ENCODE results near the gene RNF222. TPM values are rescaled to one million over a fixed set of nuclear protein-coding genes. Genes with fewer than 3 reads are reported as not detected.

RNF222 gene
- total RNA-seq, 1 donor from 2014 or later: not detected

GRCh38 chr17:8405499-8406016, 7.9 kb upstream of the RNF222 start:
- H3K36me3 ChIP-seq (ENCODE audit: insufficient read depth, low read length): no peaks in the 10 kb centered on the region
- H3K9me3 ChIP-seq (ENCODE audit: insufficient read depth, low read depth, low read length): no peaks in the 10 kb centered on the region
- TF ChIP-seq EZH2 (IDR thresholded peaks at IDR 0.05; ENCODE audit: insufficient read depth, low read length) (no peak), CTCF (IDR thresholded peaks at IDR 0.05; ENCODE audit: insufficient read depth, low read depth, low read length) (no peak)
- DNase-seq (ENCODE audit: low read depth): no peak
- Mint-ChIP-seq H3K27me3 (ENCODE audit: low read depth, unreplicated experiment) (peaks cover 9% of the 10 kb centered on the region), H3K36me3 (ENCODE audit: low read depth, unreplicated experiment) (no peaks in the 10 kb centered on the region), H3K4me1 (ENCODE audit: low read depth, unreplicated experiment) (no peaks in the 10 kb centered on the region), H3K27ac (ENCODE audit: unreplicated experiment) (no peak overlapping the region), H3K9me3 (ENCODE audit: unreplicated experiment) (peaks cover 2% of the 10 kb centered on the region), H3K4me3 (ENCODE audit: unreplicated experiment) (no peak overlapping the region)
- no peak overlapping the region for H3K4me3 ChIP-seq (ENCODE audit: insufficient read depth, low read depth, low read length)
- H3K27ac ChIP-seq (ENCODE audit: low read depth, low read length): no peak overlapping the region
- no peak overlapping the region for H3K9ac ChIP-seq (ENCODE audit: low read length)
- no peak overlapping the region for H3K4me2 ChIP-seq (ENCODE audit: low read length)
- FAIRE-seq: no peak
- H3K27me3 ChIP-seq (ENCODE audit: insufficient read depth, low read length): peaks cover 9% of the 10 kb centered on the region
- peaks cover 3% of the 10 kb centered on the region for H3K4me1 ChIP-seq (ENCODE audit: insufficient read depth, low read length)
- H4K20me1 ChIP-seq (ENCODE audit: insufficient read depth, low read length): no peaks in the 10 kb centered on the region
- no peak overlapping the region for H2AFZ ChIP-seq (ENCODE audit: low read depth, low read length)
- H3K79me2 ChIP-seq (ENCODE audit: insufficient read depth, low read length): no peaks in the 10 kb centered on the region

- Histone ChIP-seq H3K4me3 (ENCODE audit: insufficient read depth, low read depth, low read length) (no peak overlapping the region), H3K36me3 (ENCODE audit: insufficient read depth, low read length) (no peaks in the 10 kb centered on the region), H3K4me2 (ENCODE audit: low read length) (no peak overlapping the region), H3K9ac (ENCODE audit: low read length) (no peak overlapping the region), H3K4me1 (ENCODE audit: insufficient read depth, low read length) (no peaks in the 10 kb centered on the region), H4K20me1 (ENCODE audit: insufficient read depth, low read length) (no peaks in the 10 kb centered on the region), H3K27ac (ENCODE audit: low read depth, low read length) (no peak overlapping the region), H3K9me3 (ENCODE audit: insufficient read depth, low read depth, low read length) (no peaks in the 10 kb centered on the region), H3K27me3 (ENCODE audit: insufficient read depth, low read length) (peaks cover 8% of the 10 kb centered on the region), H3K79me2 (ENCODE audit: insufficient read depth, low read length) (no peaks in the 10 kb centered on the region), H2AFZ (ENCODE audit: low read depth, low read length) (no peak overlapping the region)
- Mint-ChIP-seq H3K4me1 (ENCODE audit: low read depth, unreplicated experiment) (no peaks in the 10 kb centered on the region), H3K9me3 (ENCODE audit: unreplicated experiment) (peaks cover 2% of the 10 kb centered on the region), H3K27ac (ENCODE audit: unreplicated experiment) (no peak overlapping the region), H3K36me3 (ENCODE audit: low read depth, unreplicated experiment) (no peaks in the 10 kb centered on the region), H3K4me3 (ENCODE audit: unreplicated experiment) (no peak overlapping the region), H3K27me3 (ENCODE audit: low read depth, unreplicated experiment) (peaks cover 18% of the 10 kb centered on the region)
- TF ChIP-seq EZH2 (IDR thresholded peaks at IDR 0.05; ENCODE audit: insufficient read depth, low read length) (no peak), CTCF (IDR thresholded peaks at IDR 0.05; ENCODE audit: insufficient read depth, low read depth, low read length) (no peak)
- FAIRE-seq: no peak
- no peak for DNase-seq (ENCODE audit: low read depth)
These were observed 5.4 kb upstream of the RNF222 start for GRCh38 chr17:8402921-8403536.

GRCh38 chr17:8401107-8401506, 3.5 kb upstream of the RNF222 start:
- no peak overlapping the region for H3K4me2 ChIP-seq (ENCODE audit: low read length)
- H2AFZ ChIP-seq (ENCODE audit: low read depth, low read length): no peak overlapping the region
- no peaks in the 10 kb centered on the region for H3K9me3 ChIP-seq (ENCODE audit: insufficient read depth, low read depth, low read length)
- TF ChIP-seq CTCF (IDR thresholded peaks at IDR 0.05; ENCODE audit: insufficient read depth, low read depth, low read length): no peak
- TF ChIP-seq EZH2 (IDR thresholded peaks at IDR 0.05; ENCODE audit: insufficient read depth, low read length): no peak
- Mint-ChIP-seq H3K4me1 (ENCODE audit: low read depth, unreplicated experiment) (no peaks in the 10 kb centered on the region), H3K9me3 (ENCODE audit: unreplicated experiment) (peaks cover 2% of the 10 kb centered on the region), H3K36me3 (ENCODE audit: low read depth, unreplicated experiment) (no peaks in the 10 kb centered on the region), H3K27me3 (ENCODE audit: low read depth, unreplicated experiment) (peaks cover 30% of the 10 kb centered on the region), H3K4me3 (ENCODE audit: unreplicated experiment) (no peak overlapping the region), H3K27ac (ENCODE audit: unreplicated experiment) (no peak overlapping the region)
- H3K27me3 ChIP-seq (ENCODE audit: insufficient read depth, low read length): peaks cover 15% of the 10 kb centered on the region
- H4K20me1 ChIP-seq (ENCODE audit: insufficient read depth, low read length): no peaks in the 10 kb centered on the region
- H3K9ac ChIP-seq (ENCODE audit: low read length): no peak overlapping the region
- H3K79me2 ChIP-seq (ENCODE audit: insufficient read depth, low read length): no peaks in the 10 kb centered on the region
- H3K27ac ChIP-seq (ENCODE audit: low read depth, low read length): no peak overlapping the region
- no peaks in the 10 kb centered on the region for H3K4me1 ChIP-seq (ENCODE audit: insufficient read depth, low read length)
- H3K4me3 ChIP-seq (ENCODE audit: insufficient read depth, low read depth, low read length): no peak overlapping the region
- DNase-seq (ENCODE audit: low read depth) (no peak), FAIRE-seq (no peak)
- no peaks in the 10 kb centered on the region for H3K36me3 ChIP-seq (ENCODE audit: insufficient read depth, low read length)
